HepG2 (cell line): ENCODE results near the gene LMOD2. TPM values are rescaled to one million over a fixed set of nuclear protein-coding genes. Genes with fewer than 3 reads are reported as not detected.

Experiments used
- ATAC-seq: fragments of 200-7000 bp; cut with Tn5 transposase; 3 replicates; pipeline ENCODE4 v1.9.1; 2020; ENCODE audit warnings: mild to moderate bottlenecking, moderate library complexity
- BruUV-seq: library from RNA; stranded (reverse); fragments of 400-500 nt; replicated peaks from 2 replicates; lab custom pipeline; 2021; lab: Mats Ljungman, UMichigan
- CTCF ChIA-PET: fragments of 300-600 bp; formaldehyde crosslinking; extraction: SDS; loops from one replicate; lab custom pipeline; 2021; ENCODE audit warnings: low total read pairs, inconsistent platforms, low intra/inter-chr PET ratio; lab: Yijun Ruan, JAX
- POLR2A ChIA-PET: fragments of 350-600 bp; sonication (Branson Sonifier 250); formaldehyde crosslinking; loops from one replicate; lab custom pipeline; 2020; ENCODE audit warnings: antibody characterized with exemption, inconsistent platforms; lab: Yijun Ruan, JAX
- DNase-seq: peaks from one replicate; pipeline ENCODE4 v3.0.0-alpha.2; 2015; ENCODE audit warnings: low spot score
- FAIRE-seq: peaks from 3 replicates; lab custom pipeline; 2011; peaks lifted over from hg19 to GRCh38; lab: Jason Lieb, UNC
- H2AFZ ChIP-seq: one replicate; pipeline ENCODE4 v1.6.1; 2011; ENCODE audit warnings: low read length, inconsistent platforms
- H3K27ac ChIP-seq: fragments of 300-600 bp; 3 replicates; pipeline ENCODE4 v1.8.0; 2011; ENCODE audit warnings: mixed run types, mild to moderate bottlenecking, mixed read lengths, low read length, inconsistent platforms; ENCODE audit not compliant: insufficient read depth; ENCODE audit errors: extremely low read length
- H3K27me3 ChIP-seq, 2 experiments: fragments of 200-600 bp in 1 of 2; 2 replicates in 1 of 2; 3 replicates in 1 of 2; pipeline versions ENCODE4 v1.6.0 to v1.8.0; 2011; ENCODE audit warnings: low read length in 2 of 2, mild to moderate bottlenecking in 2 of 2, moderate library complexity in 2 of 2, inconsistent platforms in 1 of 2; ENCODE audit not compliant: insufficient read depth in 2 of 2, control insufficient read depth in 1 of 2
- H3K36me3 ChIP-seq, 2 experiments: fragments of 200-600 bp in 1 of 2; replicated peaks in 1 of 2; 2 replicates in 1 of 2; 3 replicates in 1 of 2; pipeline versions ENCODE4 v1.5.1 to v1.8.0; 2011; ENCODE audit warnings: low read length in 2 of 2, inconsistent platforms in 1 of 2; ENCODE audit not compliant: insufficient read depth in 2 of 2, control insufficient read depth in 1 of 2
- H3K4me1 ChIP-seq: 2 replicates; pipeline ENCODE4 v1.5.1; 2012; ENCODE audit warnings: low read length, inconsistent platforms; ENCODE audit not compliant: insufficient read depth
- H3K4me2 ChIP-seq: 2 replicates; pipeline ENCODE4 v1.6.0; 2011; ENCODE audit warnings: low read depth, low read length, inconsistent platforms
- H3K4me3 ChIP-seq, 3 experiments: fragments of 200-600 bp in 1 of 3; sonication (generic), shearing (Covaris generic) in 1 of 3; replicated peaks in 1 of 3; 2 replicates each; pipeline ENCODE4 v1.5.1; 2011 to 2016; ENCODE audit warnings: low read length in 3 of 3, inconsistent platforms in 2 of 3, low read depth in 2 of 3, mild to moderate bottlenecking in 2 of 3, control low read depth in 1 of 3, mixed read lengths in 1 of 3; ENCODE audit not compliant: insufficient read depth in 1 of 3
- H3K79me2 ChIP-seq: one replicate; pipeline ENCODE4 v1.6.1; 2011; ENCODE audit warnings: low read length, inconsistent platforms; ENCODE audit not compliant: insufficient read depth
- H3K9ac ChIP-seq: 2 replicates; pipeline ENCODE4 v1.6.0; 2011; ENCODE audit warnings: mild to moderate bottlenecking, low read depth, low read length, inconsistent platforms; ENCODE audit not compliant: insufficient read depth
- H3K9me3 ChIP-seq: 2 replicates; pipeline ENCODE4 v1.5.1; 2012; ENCODE audit warnings: mild to moderate bottlenecking, low read length
- H4K20me1 ChIP-seq: 2 replicates; pipeline ENCODE4 v1.6.0; 2011; ENCODE audit warnings: inconsistent platforms, mild to moderate bottlenecking, low read length, moderate library complexity; ENCODE audit not compliant: insufficient read depth
- ATRX ChIP-seq: sonication (generic); formaldehyde crosslinking; IDR thresholded peaks from 2 replicates; pipeline ENCODE4 v1.4.0; 2020; ENCODE audit warnings: missing genetic modification reagents, borderline replicate concordance
- DR1 ChIP-seq: sonication (generic); formaldehyde crosslinking; IDR thresholded peaks from 2 replicates; pipeline ENCODE4 v1.8.0; 2021; ENCODE audit warnings: mild to moderate bottlenecking, missing genetic modification reagents, inconsistent platforms
- ELF1 ChIP-seq: sonication (generic); formaldehyde crosslinking; IDR thresholded peaks from 2 replicates; pipeline ENCODE4 v1.4.0; 2020; ENCODE audit warnings: missing genetic modification reagents
- GZF1 ChIP-seq: sonication (generic); formaldehyde crosslinking; IDR thresholded peaks from 2 replicates; pipeline ENCODE4 v1.5.1; 2020; ENCODE audit warnings: mild to moderate bottlenecking, missing genetic modification reagents
- HOXA5 ChIP-seq: sonication (generic); formaldehyde crosslinking; IDR thresholded peaks from 2 replicates; pipeline ENCODE4 v1.4.0; 2020; ENCODE audit warnings: missing genetic modification reagents
- JDP2 ChIP-seq: sonication (generic); formaldehyde crosslinking; IDR thresholded peaks from 2 replicates; pipeline ENCODE4 v1.8.1; 2022; ENCODE audit warnings: missing genetic modification reagents, borderline replicate concordance
- MAFG ChIP-seq: sonication (generic); formaldehyde crosslinking; IDR thresholded peaks from 2 replicates; pipeline ENCODE4 v1.5.1; 2020; ENCODE audit warnings: mild to moderate bottlenecking, missing genetic modification reagents
- MXD4 ChIP-seq: IDR thresholded peaks from 2 replicates; pipeline ENCODE4 v1.6.1; 2016; ENCODE audit warnings: mild to moderate bottlenecking, missing biosample characterization, missing genetic modification reagents
- PHF20 ChIP-seq: sonication (generic); formaldehyde crosslinking; IDR thresholded peaks from 2 replicates; pipeline ENCODE4 v1.5.0; 2020; ENCODE audit warnings: mild to moderate bottlenecking, missing genetic modification reagents
- PRMT3 ChIP-seq: sonication (generic); formaldehyde crosslinking; IDR thresholded peaks from 2 replicates; pipeline ENCODE4 v1.8.1; 2022; ENCODE audit warnings: low read depth, mild to moderate bottlenecking, moderate library complexity, missing genetic modification reagents, borderline replicate concordance
- ZEB1 ChIP-seq: IDR thresholded peaks from 2 replicates; pipeline ENCODE4 v1.6.1; 2012; ENCODE audit warnings: mild to moderate bottlenecking, low read depth, inconsistent platforms; ENCODE audit not compliant: insufficient replicate concordance
- ZNF260 ChIP-seq: sonication (generic); formaldehyde crosslinking; IDR thresholded peaks from 2 replicates; pipeline ENCODE4 v1.4.0; 2020; ENCODE audit warnings: missing genetic modification reagents, low read depth, mild to moderate bottlenecking, borderline replicate concordance
- ZNF337 ChIP-seq: sonication (generic); formaldehyde crosslinking; IDR thresholded peaks from 2 replicates; pipeline ENCODE4 v1.5.1; 2020; ENCODE audit warnings: missing genetic modification reagents, low read depth, mild to moderate bottlenecking, borderline replicate concordance
- ZNF510 ChIP-seq: sonication (generic); formaldehyde crosslinking; IDR thresholded peaks from 2 replicates; pipeline ENCODE4 v1.4.0; 2020; ENCODE audit warnings: low read depth, mild to moderate bottlenecking, missing genetic modification reagents
- ZNF547 ChIP-seq: sonication (generic); formaldehyde crosslinking; IDR thresholded peaks from 2 replicates; pipeline ENCODE4 v1.5.1; 2020; ENCODE audit warnings: mild to moderate bottlenecking, missing genetic modification reagents
- ZNF746 ChIP-seq: sonication (generic); formaldehyde crosslinking; IDR thresholded peaks from 2 replicates; pipeline ENCODE4 v1.8.0; 2022; ENCODE audit warnings: mild to moderate bottlenecking, missing genetic modification reagents
- ZSCAN25 ChIP-seq: sonication (generic); formaldehyde crosslinking; IDR thresholded peaks from 2 replicates; pipeline ENCODE4 v1.8.0; 2022; ENCODE audit warnings: mild to moderate bottlenecking, missing genetic modification reagents
- ZSCAN9 ChIP-seq: IDR thresholded peaks from 2 replicates; pipeline ENCODE4 v1.6.1; 2016; ENCODE audit warnings: borderline replicate concordance
- WGBS: methylation state at CpG from one replicate; pipeline ENCODE4 v1.1.6; 2017; ENCODE audit warnings: low lambda C conversion rate; 5-methylcytosine and 5-hydroxymethylcytosine counted together
- in situ Hi-C: cut with HindIII; loops from 2 replicates; pipeline ENCODE4 v1.10.0; 2017; ENCODE audit warnings: low pct_unique_long_range_greater_than_20kb; ENCODE audit not compliant: extremely low pct_ligation_motif_present
- intact Hi-C: fragments of 100-400 bp; cut with micrococcal nuclease; formaldehyde crosslinking; loops from one replicate; pipeline ENCODE4 v1.10.0; 2022; ENCODE audit not compliant: unreplicated experiment
- polyA plus RNA-seq, 8 experiments: library from polyadenylated mRNA; depleted of rRNA in 3 of 8; stranded (reverse) in 7 of 8; unstranded in 1 of 8; fragments of >200 nt; fragmentation: Illumina TruSeq in 4 of 8; extraction: Trizol in 4 of 8; gene quantifications; 2 replicates each; pipeline versions ENCODE4 v1.2.1 to v1.2.3, GENCODE V29; 2011 to 2016; ENCODE audit warnings: low read depth in 4 of 8, missing spikeins in 1 of 8, mixed read lengths in 1 of 8; ENCODE audit not compliant: insufficient read depth in 1 of 8
- total RNA-seq, 5 experiments: library from RNA; depleted of rRNA; stranded (reverse); fragments of >200 nt; fragmentation: Illumina TruSeq; extraction: Trizol; gene quantifications; 2 replicates each; pipeline ENCODE4 v1.2.3, GENCODE V29; 2016; ENCODE audit warnings: low read depth in 1 of 5
- TF ChIP-seq, protein P1 (sequence below): sonication (generic); formaldehyde crosslinking; IDR thresholded peaks from 2 replicates; pipeline ENCODE4 v1.5.0; 2020; ENCODE audit warnings: mild to moderate bottlenecking, missing genetic modification reagents, borderline replicate concordance
- TF ChIP-seq, protein P2 (sequence below): sonication (generic); formaldehyde crosslinking; IDR thresholded peaks from 2 replicates; pipeline ENCODE4 v1.4.0; 2020; ENCODE audit warnings: missing genetic modification reagents

The LMOD2 gene
- total and polyA plus RNA-seq, 2 of the 13 experiments (the other 11 are each of a cell fraction or from before 2014, with no cell fraction given): not detected

DNA sequence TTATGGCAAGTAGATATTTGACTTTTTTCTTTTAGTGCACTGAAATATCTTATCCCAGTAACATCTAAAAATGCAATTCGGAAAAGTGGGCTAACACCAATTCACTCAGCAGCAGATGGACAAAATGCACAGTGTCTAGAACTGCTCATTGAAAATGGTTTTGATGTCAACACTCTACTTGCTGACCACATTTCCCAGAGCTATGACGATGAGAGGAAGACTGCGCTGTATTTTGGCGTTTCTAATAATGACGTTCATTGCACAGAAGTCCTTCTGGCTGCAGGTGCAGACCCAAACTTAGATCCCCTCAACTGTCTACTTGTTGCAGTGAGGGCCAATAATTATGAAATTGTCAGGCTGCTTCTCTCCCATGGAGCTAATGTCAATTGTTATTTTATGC lies 26.8 kb upstream of the LMOD2 start:
- no peaks in the 10 kb centered on the region for H3K79me2 ChIP-seq
- no peaks in the 10 kb centered on the region for H3K4me1 ChIP-seq
- no peak overlapping the region for H3K27ac ChIP-seq
- no peaks in the 10 kb centered on the region for H3K27me3 ChIP-seq
- CTCF ChIA-PET: no interaction called here
- H3K36me3 ChIP-seq: no peaks in the 10 kb centered on the region
- no TSS peak for BruUV-seq
- intact Hi-C loops: loop anchor here (10.0 kb wide), 1 partner anchor 134 kb away; no protein-coding TSS in a partner anchor
- no peak overlapping the region for H3K9ac ChIP-seq
- no peak overlapping the region for H2AFZ ChIP-seq
- DNase-seq: no peak
- TF ChIP-seq JDP2 (CRISPR knock-in tag) (no peak), ZNF547 (CRISPR knock-in tag) (no peak), PRMT3 (CRISPR knock-in tag) (no peak), DR1 (CRISPR knock-in tag) (no peak), ATRX (CRISPR knock-in tag) (no peak), ZSCAN25 (CRISPR knock-in tag) (no peak), HOXA5 (CRISPR knock-in tag) (no peak), ZNF260 (CRISPR knock-in tag) (no peak), ELF1 (CRISPR knock-in tag) (no peak), ZNF746 (no peak), MXD4 (CRISPR knock-in tag) (no peak), MAFG (no peak), ZNF337 (CRISPR knock-in tag) (no peak), ZNF510 (CRISPR knock-in tag) (no peak), ZSCAN9 (CRISPR knock-in tag) (no peak), PHF20 (CRISPR knock-in tag) (no peak), ZEB1 (no peak), GZF1 (no peak)
- TF ChIP-seq, protein P1, sequence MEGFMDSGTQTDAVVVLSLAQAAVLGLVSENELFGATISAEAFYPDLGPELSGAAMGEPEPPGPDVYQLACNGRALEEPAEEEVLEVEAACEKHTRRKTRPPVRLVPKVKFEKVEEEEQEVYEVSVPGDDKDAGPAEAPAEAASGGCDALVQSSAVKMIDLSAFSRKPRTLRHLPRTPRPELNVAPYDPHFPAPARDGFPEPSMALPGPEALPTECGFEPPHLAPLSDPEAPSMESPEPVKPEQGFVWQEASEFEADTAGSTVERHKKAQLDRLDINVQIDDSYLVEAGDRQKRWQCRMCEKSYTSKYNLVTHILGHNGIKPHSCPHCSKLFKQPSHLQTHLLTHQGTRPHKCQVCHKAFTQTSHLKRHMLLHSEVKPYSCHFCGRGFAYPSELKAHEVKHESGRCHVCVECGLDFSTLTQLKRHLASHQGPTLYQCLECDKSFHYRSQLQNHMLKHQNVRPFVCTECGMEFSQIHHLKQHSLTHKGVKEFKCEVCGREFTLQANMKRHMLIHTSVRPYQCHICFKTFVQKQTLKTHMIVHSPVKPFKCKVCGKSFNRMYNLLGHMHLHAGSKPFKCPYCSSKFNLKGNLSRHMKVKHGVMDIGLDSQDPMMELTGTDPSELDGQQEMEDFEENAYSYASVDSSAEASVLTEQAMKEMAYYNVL (CRISPR knock-in tag): no peak
- TF ChIP-seq, protein P2, sequence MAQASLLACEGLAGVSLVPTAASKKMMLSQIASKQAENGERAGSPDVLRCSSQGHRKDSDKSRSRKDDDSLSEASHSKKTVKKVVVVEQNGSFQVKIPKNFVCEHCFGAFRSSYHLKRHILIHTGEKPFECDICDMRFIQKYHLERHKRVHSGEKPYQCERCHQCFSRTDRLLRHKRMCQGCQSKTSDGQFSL (CRISPR knock-in tag): no peak
- TF ChIP-seq, all 625 proteins: peak for 0
- POLR2A ChIA-PET: no interaction called here
- Histone ChIP-seq H3K4me3 (no peak overlapping the region), H4K20me1 (no peaks in the 10 kb centered on the region), H3K4me2 (no peak overlapping the region), H3K9me3 (no peaks in the 10 kb centered on the region)
- 60% methylated on average over 5 of the region's 5 CpGs for WGBS
- in situ Hi-C loops: no loop called here
- ATAC-seq (no peak), FAIRE-seq (no peak)
